NCI-H345 treated with DMSO at 0.1 percent for 48 hours (cell line): ENCODE measurements around the gene OR6Q1.

Source experiments
- DNase-seq: peaks from one replicate; lab custom pipeline; 2025; ENCODE audit not compliant: unreplicated experiment; lab: John Stamatoyannopoulos, UW

Gene OR6Q1

GRCh38 chr11:58057481-58057880 lies 26.7 kb downstream of the OR6Q1 start:
- no peak for DNase-seq

GRCh38 chr11:58058276-58059006 lies 27.7 kb downstream of the OR6Q1 start:
- DNase-seq = peak; percentile 94

- no peak for DNase-seq
Measured at GRCh38 chr11:58059007-58059350, 28.2 kb downstream of the OR6Q1 start.

GRCh38 chr11:58060535-58060934 lies 29.8 kb downstream of the OR6Q1 start:
- DNase-seq = no peak

- DNase-seq = no peak
Measured at GRCh38 chr11:58060939-58061672, 30.4 kb downstream of the OR6Q1 start.

GRCh38 chr11:58061813-58062212 lies 31.1 kb downstream of the OR6Q1 start:
- DNase-seq = no peak

GRCh38 chr11:58067685-58068084 lies 36.9 kb downstream of the OR6Q1 start:
- no peak for DNase-seq

GRCh38 chr11:58068655-58069054 lies 37.9 kb downstream of the OR6Q1 start:
- DNase-seq = no peak

- DNase-seq = no peak
Measured at GRCh38 chr11:58070585-58070984, 39.8 kb downstream of the OR6Q1 start.

- DNase-seq = no peak
Measured at GRCh38 chr11:58075781-58076180, 45.0 kb downstream of the OR6Q1 start.
